ENCODE measurements around the gene CNTN1.

CNTN1 gene

DNA sequence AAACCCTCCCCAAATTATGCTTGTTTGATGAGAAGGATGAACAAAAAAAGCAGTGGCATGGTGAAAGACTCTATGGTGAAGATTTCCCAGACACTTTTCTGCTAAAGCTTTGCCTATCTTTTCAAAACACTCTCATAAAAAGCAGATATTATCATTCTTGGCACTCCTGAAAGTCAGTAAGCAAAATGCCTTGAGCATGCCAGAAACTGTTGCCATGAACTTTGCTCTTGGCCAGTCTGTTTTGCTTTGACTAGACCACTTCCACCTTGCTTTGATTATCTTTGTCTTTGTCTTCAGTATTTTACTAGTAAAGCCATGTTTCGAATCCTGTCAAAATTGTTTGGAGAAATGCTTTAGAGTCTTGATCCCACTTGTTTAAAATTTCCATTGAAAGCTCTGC is 110.4 kb downstream of the CNTN1 start:
- Histone ChIP-seq H3K27me3 (no peaks in the 10 kb centered on the region), H3K4me1 (ENCODE audit: control insufficient read depth in 1 of 2, insufficient read depth in 1 of 2, low read depth in 1 of 2, low read length in 1 of 2) (no peaks in the 10 kb centered on the region), H3K9me3 (no peaks in the 10 kb centered on the region), H3K4me3 (ENCODE audit: low read depth in 1 of 2, low read length in 1 of 2) (no peak overlapping the region), H3K36me3 (no peaks in the 10 kb centered on the region), H3K27ac (no peak overlapping the region)
- no peak for TF ChIP-seq CTCF (IDR thresholded peaks at IDR 0.05)

DNA sequence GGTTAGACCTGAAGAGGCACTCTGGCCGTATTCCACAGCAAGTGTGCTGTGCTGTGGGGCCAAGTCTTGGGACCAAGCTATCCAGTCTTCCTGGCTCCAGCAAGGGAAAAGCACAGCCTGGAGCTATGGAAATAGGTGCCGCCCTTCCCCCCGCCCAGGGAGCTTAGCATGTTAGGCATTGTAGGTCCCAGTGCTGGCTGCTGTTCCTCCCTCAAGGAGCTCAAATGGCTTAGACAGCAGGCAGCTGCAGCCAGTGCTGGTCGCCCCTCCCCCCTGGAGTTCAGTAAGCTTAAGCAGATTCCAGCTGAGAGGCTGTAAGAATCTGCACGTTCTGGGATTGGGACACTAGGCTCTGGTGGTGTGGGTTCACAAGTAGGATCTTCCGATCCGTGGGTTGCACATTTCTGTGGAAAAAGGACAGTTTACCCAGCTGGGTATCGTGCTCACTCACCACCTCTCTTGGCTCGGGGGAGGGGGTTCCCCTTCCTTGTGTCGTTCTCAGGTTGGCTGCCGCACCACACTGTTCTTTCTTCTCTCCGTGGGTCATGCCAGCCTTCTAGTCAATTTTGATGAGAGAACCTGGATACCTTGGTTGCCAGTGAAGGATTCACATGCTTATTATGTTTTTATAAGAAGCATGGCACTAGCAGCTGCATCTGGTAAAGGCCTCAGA is 127.3 kb downstream of the CNTN1 start:
- H3K4me1 ChIP-seq (ENCODE audit: control insufficient read depth in 1 of 2, insufficient read depth in 1 of 2, low read depth in 1 of 2, low read length in 1 of 2): no peaks in the 10 kb centered on the region
- no peaks in the 10 kb centered on the region for H3K36me3 ChIP-seq
- no peaks in the 10 kb centered on the region for H3K27me3 ChIP-seq
- H3K9me3 ChIP-seq: no peaks in the 10 kb centered on the region
- no peak for TF ChIP-seq CTCF (IDR thresholded peaks at IDR 0.05)
- no peak overlapping the region for H3K4me3 ChIP-seq (ENCODE audit: low read depth in 1 of 2, low read length in 1 of 2)
- no peak overlapping the region for H3K27ac ChIP-seq

DNA sequence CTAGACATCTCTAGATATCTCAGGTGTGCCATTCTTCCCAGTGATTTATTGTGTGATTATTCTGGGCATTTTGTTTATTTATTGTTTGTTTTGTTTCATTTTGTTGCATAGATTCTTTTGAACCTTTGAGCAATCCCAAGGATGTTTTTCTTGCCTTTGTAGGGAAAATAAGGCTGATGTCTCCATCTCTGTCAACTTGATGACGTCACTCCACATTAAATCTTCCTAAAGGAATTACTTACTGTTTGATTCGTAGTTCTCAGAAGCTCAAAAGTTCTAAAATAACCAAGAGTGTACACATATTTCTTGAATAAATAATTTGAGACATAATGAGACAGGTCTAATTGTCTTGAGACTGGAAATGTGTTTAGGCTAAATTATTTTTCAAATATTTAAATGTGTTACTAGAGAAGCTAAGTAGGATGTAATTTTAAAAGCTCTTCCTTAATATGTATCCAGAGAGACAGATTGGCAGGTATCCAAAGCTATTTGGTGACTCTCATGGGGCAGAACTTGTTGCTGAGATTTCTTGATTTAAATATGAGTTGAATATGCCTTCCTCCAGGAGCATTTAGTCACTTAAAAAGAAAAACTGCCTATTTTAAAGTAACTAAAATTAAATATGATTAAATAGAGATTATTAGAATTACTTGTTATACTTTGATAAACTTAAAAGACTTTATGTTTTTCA is 128.7 kb downstream of the CNTN1 start:
- Histone ChIP-seq H3K4me1 (ENCODE audit: control insufficient read depth in 1 of 2, insufficient read depth in 1 of 2, low read depth in 1 of 2, low read length in 1 of 2) (no peaks in the 10 kb centered on the region), H3K9me3 (no peaks in the 10 kb centered on the region), H3K27me3 (no peaks in the 10 kb centered on the region), H3K27ac (no peak overlapping the region), H3K4me3 (ENCODE audit: low read depth in 1 of 2, low read length in 1 of 2) (no peak overlapping the region), H3K36me3 (no peaks in the 10 kb centered on the region)
- no peak for TF ChIP-seq CTCF (IDR thresholded peaks at IDR 0.05)

DNA sequence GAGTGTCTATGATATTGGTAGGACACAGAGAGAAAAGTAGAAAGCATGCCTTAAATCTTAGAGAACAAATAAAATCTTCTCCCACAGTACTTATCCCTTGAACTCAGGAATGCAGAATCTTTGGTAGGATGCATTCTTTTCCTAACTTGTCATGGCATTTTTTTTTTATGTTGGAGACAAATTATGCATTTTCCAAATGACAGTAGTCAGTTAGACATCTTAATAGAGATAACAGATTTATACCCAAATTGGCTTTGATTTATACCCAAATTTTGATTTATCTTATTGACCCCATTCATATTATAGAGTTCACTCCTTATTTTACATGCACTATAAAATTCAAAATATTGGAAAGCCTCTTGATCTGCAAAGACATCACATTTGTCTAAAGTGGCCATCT is 132.9 kb downstream of the CNTN1 start:
- no peak overlapping the region for H3K4me3 ChIP-seq (ENCODE audit: low read depth in 1 of 2, low read length in 1 of 2)
- no peak for TF ChIP-seq CTCF (IDR thresholded peaks at IDR 0.05)
- H3K36me3 ChIP-seq: no peaks in the 10 kb centered on the region
- H3K27me3 ChIP-seq: no peaks in the 10 kb centered on the region
- no peaks in the 10 kb centered on the region for H3K9me3 ChIP-seq
- H3K4me1 ChIP-seq (ENCODE audit: control insufficient read depth in 1 of 2, insufficient read depth in 1 of 2, low read depth in 1 of 2, low read length in 1 of 2): no peaks in the 10 kb centered on the region
- no peak overlapping the region for H3K27ac ChIP-seq

- H3K4me1 ChIP-seq (ENCODE audit: control insufficient read depth in 1 of 2, insufficient read depth in 1 of 2, low read depth in 1 of 2, low read length in 1 of 2): no peaks in the 10 kb centered on the region
- no peaks in the 10 kb centered on the region for H3K36me3 ChIP-seq
- H3K9me3 ChIP-seq: no peaks in the 10 kb centered on the region
- H3K27me3 ChIP-seq: no peaks in the 10 kb centered on the region
- no peak overlapping the region for H3K4me3 ChIP-seq (ENCODE audit: low read depth in 1 of 2, low read length in 1 of 2)
- H3K27ac ChIP-seq: no peak overlapping the region
- no peak for TF ChIP-seq CTCF (IDR thresholded peaks at IDR 0.05)
Observed at GRCh38 chr12:40827683-40828592, 135.7 kb downstream of the CNTN1 start.

All from neutrophil (primary cell).